K562 (cell line): ENCODE data around the gene ACTN3. TPM values are rescaled to one million over a fixed set of nuclear protein-coding genes. Genes with fewer than 3 reads are reported as not detected.
A peak's percentile ranks its signal among the peaks of the same experiment; 100 is the strongest.

Experiments used
- CBX2 ChIP-seq: fragments of 200-600 bp; sonication (generic); IDR thresholded peaks from one replicate; pipeline ENCODE4 v1.6.1; 2012; ENCODE audit warnings: mild to moderate bottlenecking, low read length, inconsistent platforms; ENCODE audit not compliant: insufficient read depth, poor library complexity, severe bottlenecking
- CCNT2 ChIP-seq: IDR thresholded peaks from 2 replicates; pipeline ENCODE4 v1.6.1; 2011; ENCODE audit warnings: borderline replicate concordance, low read depth, mild to moderate bottlenecking, moderate library complexity, mixed read lengths, low read length; ENCODE audit not compliant: insufficient read length; ENCODE audit errors: extremely low read depth
- DNMT1 ChIP-seq: fragments of 450-650 bp; IDR thresholded peaks from 2 replicates; pipeline ENCODE4 v1.6.1; 2016; ENCODE audit warnings: antibody characterized with exemption, mild to moderate bottlenecking
- HDAC2 ChIP-seq: fragments of 450-650 bp; IDR thresholded peaks from 2 replicates; pipeline ENCODE4 v1.6.1; 2016; ENCODE audit warnings: mild to moderate bottlenecking
- NCOR1 ChIP-seq: fragments of 450-650 bp; IDR thresholded peaks from 2 replicates; pipeline ENCODE4 v1.6.1; 2016; ENCODE audit warnings: mild to moderate bottlenecking, moderate library complexity
- NR3C1 ChIP-seq: sonication (generic); formaldehyde crosslinking; IDR thresholded peaks from 2 replicates; pipeline ENCODE4 v1.8.1; 2022; ENCODE audit warnings: missing genetic modification reagents
- PTRF ChIP-seq: fragments of 450-650 bp; IDR thresholded peaks from 2 replicates; pipeline ENCODE4 v1.6.1; 2016; ENCODE audit warnings: mild to moderate bottlenecking, missing genetic modification characterization, missing compliant biosample characterization
- SNRNP70 ChIP-seq: fragments of 200-400 bp; formaldehyde crosslinking; optimal IDR thresholded peaks from 2 replicates; pipeline ENCODE3; 2017; ENCODE audit warnings: low read depth, low read length
- TCF7L2 ChIP-seq: fragments of 150-350 bp; IDR thresholded peaks from 2 replicates; pipeline ENCODE4 v1.6.1; 2016; ENCODE audit warnings: low read depth, mild to moderate bottlenecking, low read length, moderate library complexity
- TGIF2 ChIP-seq: sonication (generic); formaldehyde crosslinking; IDR thresholded peaks from 2 replicates; pipeline ENCODE4 v1.8.1; 2022; ENCODE audit warnings: mild to moderate bottlenecking, missing genetic modification reagents, moderate library complexity
- TRIM28 ChIP-seq: fragments of 450-650 bp; IDR thresholded peaks from 2 replicates; pipeline ENCODE4 v1.6.1; 2017
- ZFP30 ChIP-seq: fragments of 250-450 bp; sonication (Bioruptor Pico); IDR thresholded peaks from 2 replicates; pipeline ENCODE4 v1.8.0; 2022; ENCODE audit warnings: moderate library complexity, mild to moderate bottlenecking, inconsistent platforms, borderline replicate concordance
- polyA plus RNA-seq, 8 experiments: library from polyadenylated mRNA; depleted of rRNA in 4 of 8; stranded (reverse) in 5 of 8; unstranded in 3 of 8; fragments of >200 nt; fragmentation: Nextera tagmentation in 2 of 8; fragmentation: Illumina TruSeq in 1 of 8; extraction: Ambion mirVana in 2 of 8; extraction: Trizol in 1 of 8; gene quantifications; 2 replicates each; pipeline versions ENCODE4 v1.2.1 to v1.2.3, GENCODE V29; 2011 to 2014; ENCODE audit warnings: inconsistent platforms in 1 of 8, missing spikeins in 1 of 8
- total RNA-seq, 7 experiments: library from RNA; depleted of rRNA in 6 of 7; stranded (reverse); fragments of >200 nt in 6 of 7; fragmentation: Illumina TruSeq in 2 of 7; extraction: Trizol in 2 of 7; gene quantifications; 2 replicates each; pipeline versions ENCODE4 v1.2.1 to v1.2.3, GENCODE V29; 2011 to 2021; ENCODE audit warnings: low replicate concordance in 1 of 7
- TF ChIP-seq, protein P1 (sequence below): fragments of 450-650 bp; IDR thresholded peaks from 2 replicates; pipeline ENCODE4 v1.6.1; 2017; ENCODE audit warnings: mild to moderate bottlenecking, moderate library complexity
- TF ChIP-seq, protein P2 (sequence below): fragments of 450-650 bp; IDR thresholded peaks from 2 replicates; pipeline ENCODE4 v1.7.1; 2018; ENCODE audit warnings: mild to moderate bottlenecking, low read depth; ENCODE audit not compliant: partially characterized antibody
- TF ChIP-seq, protein P3 (sequence below): fragments of 450-650 bp; formaldehyde crosslinking; IDR thresholded peaks from 2 replicates; pipeline ENCODE4 v1.4.0; 2022; ENCODE audit warnings: mild to moderate bottlenecking, moderate library complexity
- TF ChIP-seq, protein P4 (sequence below), 2 experiments: IDR thresholded peaks; 2 replicates each; pipeline ENCODE4 v1.6.1; 2012; ENCODE audit warnings: improper control_type of control experiment in 2 of 2, low read depth in 2 of 2, low read length in 2 of 2, borderline replicate concordance in 1 of 2
- TF ChIP-seq, protein P5 (sequence below): sonication (generic); formaldehyde crosslinking; IDR thresholded peaks from 2 replicates; pipeline ENCODE4 v1.8.0; 2022; ENCODE audit warnings: mild to moderate bottlenecking, missing genetic modification reagents
- TF ChIP-seq, protein P6 (sequence below): fragments of 200-800 bp; sonication (Bioruptor generic); IDR thresholded peaks from 2 replicates; pipeline ENCODE4 v1.6.1; 2017; ENCODE audit warnings: missing genetic modification characterization, missing compliant biosample characterization

Gene ACTN3
- total and polyA plus RNA-seq, 9 of the 15 experiments (the other 6 are each of a cell fraction or from before 2014, with no cell fraction given): not detected

DNA sequence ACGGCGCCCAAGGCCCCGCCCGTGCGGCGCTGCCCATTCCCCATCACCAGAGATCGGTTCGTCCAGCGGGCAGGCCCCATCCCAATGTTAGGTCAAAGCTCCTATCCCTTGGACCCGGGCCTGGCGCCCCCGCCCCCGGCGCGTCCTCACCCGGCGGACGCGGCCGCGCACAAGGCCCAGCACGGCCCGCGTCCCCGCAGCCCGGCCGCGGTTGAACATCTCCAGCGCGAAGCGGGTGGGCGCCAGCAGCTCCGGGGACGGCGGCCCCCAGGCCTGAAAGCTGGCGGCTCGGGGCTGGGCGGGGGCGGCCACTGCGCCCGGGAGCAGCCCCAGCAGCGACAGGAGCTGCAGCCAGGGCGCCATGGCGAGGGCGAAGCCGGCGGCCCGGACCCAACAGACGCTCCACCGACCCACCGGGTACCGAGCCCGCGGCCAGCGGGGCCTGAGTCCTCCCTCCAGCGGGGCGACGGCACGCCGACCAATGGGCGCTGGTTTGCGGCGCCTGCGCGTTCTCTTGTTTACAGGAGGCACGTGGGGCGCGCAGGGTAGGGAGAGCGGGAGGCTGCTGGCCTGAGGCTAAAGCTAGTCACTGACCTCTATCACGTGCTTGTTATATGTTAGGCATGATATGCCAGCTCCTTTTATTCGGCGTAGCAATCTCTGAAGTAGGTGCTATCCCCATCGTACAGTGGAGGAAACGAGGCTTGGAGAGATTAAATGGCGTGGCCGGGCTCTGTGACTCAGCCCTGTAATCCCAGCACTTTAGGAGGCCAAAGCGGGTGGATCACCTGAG is 21.6 kb downstream of the ACTN3 start, which contains the start of gene CTSF (continued):
- TF ChIP-seq HDAC2 (peak; percentile 32; the same call in 1 of the 2 replicates), DNMT1 (no peak), NR3C1 (CRISPR knock-in tag) (no peak), CBX2 (no peak), CCNT2 (no peak), TCF7L2 (no peak), ZFP30 (no peak), TGIF2 (CRISPR knock-in tag) (no peak), NCOR1 (no peak), TRIM28 (no peak), PTRF (tag) (no peak), SNRNP70 (no peak)
- TF ChIP-seq, protein P1, sequence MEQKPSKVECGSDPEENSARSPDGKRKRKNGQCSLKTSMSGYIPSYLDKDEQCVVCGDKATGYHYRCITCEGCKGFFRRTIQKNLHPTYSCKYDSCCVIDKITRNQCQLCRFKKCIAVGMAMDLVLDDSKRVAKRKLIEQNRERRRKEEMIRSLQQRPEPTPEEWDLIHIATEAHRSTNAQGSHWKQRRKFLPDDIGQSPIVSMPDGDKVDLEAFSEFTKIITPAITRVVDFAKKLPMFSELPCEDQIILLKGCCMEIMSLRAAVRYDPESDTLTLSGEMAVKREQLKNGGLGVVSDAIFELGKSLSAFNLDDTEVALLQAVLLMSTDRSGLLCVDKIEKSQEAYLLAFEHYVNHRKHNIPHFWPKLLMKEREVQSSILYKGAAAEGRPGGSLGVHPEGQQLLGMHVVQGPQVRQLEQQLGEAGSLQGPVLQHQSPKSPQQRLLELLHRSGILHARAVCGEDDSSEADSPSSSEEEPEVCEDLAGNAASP: no peak
- TF ChIP-seq, protein P2, sequence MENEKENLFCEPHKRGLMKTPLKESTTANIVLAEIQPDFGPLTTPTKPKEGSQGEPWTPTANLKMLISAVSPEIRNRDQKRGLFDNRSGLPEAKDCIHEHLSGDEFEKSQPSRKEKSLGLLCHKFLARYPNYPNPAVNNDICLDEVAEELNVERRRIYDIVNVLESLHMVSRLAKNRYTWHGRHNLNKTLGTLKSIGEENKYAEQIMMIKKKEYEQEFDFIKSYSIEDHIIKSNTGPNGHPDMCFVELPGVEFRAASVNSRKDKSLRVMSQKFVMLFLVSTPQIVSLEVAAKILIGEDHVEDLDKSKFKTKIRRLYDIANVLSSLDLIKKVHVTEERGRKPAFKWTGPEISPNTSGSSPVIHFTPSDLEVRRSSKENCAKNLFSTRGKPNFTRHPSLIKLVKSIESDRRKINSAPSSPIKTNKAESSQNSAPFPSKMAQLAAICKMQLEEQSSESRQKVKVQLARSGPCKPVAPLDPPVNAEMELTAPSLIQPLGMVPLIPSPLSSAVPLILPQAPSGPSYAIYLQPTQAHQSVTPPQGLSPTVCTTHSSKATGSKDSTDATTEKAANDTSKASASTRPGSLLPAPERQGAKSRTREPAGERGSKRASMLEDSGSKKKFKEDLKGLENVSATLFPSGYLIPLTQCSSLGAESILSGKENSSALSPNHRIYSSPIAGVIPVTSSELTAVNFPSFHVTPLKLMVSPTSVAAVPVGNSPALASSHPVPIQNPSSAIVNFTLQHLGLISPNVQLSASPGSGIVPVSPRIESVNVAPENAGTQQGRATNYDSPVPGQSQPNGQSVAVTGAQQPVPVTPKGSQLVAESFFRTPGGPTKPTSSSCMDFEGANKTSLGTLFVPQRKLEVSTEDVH: no peak
- TF ChIP-seq, protein P3, sequence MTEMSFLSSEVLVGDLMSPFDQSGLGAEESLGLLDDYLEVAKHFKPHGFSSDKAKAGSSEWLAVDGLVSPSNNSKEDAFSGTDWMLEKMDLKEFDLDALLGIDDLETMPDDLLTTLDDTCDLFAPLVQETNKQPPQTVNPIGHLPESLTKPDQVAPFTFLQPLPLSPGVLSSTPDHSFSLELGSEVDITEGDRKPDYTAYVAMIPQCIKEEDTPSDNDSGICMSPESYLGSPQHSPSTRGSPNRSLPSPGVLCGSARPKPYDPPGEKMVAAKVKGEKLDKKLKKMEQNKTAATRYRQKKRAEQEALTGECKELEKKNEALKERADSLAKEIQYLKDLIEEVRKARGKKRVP: no peak
- TF ChIP-seq, protein P4, sequence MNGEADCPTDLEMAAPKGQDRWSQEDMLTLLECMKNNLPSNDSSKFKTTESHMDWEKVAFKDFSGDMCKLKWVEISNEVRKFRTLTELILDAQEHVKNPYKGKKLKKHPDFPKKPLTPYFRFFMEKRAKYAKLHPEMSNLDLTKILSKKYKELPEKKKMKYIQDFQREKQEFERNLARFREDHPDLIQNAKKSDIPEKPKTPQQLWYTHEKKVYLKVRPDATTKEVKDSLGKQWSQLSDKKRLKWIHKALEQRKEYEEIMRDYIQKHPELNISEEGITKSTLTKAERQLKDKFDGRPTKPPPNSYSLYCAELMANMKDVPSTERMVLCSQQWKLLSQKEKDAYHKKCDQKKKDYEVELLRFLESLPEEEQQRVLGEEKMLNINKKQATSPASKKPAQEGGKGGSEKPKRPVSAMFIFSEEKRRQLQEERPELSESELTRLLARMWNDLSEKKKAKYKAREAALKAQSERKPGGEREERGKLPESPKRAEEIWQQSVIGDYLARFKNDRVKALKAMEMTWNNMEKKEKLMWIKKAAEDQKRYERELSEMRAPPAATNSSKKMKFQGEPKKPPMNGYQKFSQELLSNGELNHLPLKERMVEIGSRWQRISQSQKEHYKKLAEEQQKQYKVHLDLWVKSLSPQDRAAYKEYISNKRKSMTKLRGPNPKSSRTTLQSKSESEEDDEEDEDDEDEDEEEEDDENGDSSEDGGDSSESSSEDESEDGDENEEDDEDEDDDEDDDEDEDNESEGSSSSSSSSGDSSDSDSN (IDR thresholded peaks at IDR 0.05; ENCODE audit: borderline replicate concordance in 1 of 2, low read depth in 2 of 2, low read length in 2 of 2): no peak
- TF ChIP-seq, protein P5, sequence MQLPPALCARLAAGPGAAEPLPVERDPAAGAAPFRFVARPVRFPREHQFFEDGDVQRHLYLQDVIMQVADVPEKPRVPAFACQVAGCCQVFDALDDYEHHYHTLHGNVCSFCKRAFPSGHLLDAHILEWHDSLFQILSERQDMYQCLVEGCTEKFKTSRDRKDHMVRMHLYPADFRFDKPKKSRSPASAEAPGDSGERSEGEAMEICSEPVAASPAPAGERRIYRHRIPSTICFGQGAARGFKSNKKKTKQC (CRISPR knock-in tag): peak; percentile 82
- TF ChIP-seq, protein P6, sequence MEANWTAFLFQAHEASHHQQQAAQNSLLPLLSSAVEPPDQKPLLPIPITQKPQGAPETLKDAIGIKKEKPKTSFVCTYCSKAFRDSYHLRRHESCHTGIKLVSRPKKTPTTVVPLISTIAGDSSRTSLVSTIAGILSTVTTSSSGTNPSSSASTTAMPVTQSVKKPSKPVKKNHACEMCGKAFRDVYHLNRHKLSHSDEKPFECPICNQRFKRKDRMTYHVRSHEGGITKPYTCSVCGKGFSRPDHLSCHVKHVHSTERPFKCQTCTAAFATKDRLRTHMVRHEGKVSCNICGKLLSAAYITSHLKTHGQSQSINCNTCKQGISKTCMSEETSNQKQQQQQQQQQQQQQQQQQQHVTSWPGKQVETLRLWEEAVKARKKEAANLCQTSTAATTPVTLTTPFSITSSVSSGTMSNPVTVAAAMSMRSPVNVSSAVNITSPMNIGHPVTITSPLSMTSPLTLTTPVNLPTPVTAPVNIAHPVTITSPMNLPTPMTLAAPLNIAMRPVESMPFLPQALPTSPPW (CRISPR knock-in tag): no peak; the same call in 1 of the 2 replicates
